ENCODE measurements around the gene PARD6B. TPM values are rescaled to one million over a fixed set of nuclear protein-coding genes. Genes with fewer than 3 reads are reported as not detected.
"Not testable (repeated sequence)": the region's sequence is repeated elsewhere in the genome, so short reads cannot be mapped to it uniquely, and the experiment has no call there.

The PARD6B gene
- total and polyA plus RNA-seq, 2 of the 13 experiments (the other 11 are each of a cell fraction or from before 2014, with no cell fraction given): 6.9 to 22.2 TPM

DNA sequence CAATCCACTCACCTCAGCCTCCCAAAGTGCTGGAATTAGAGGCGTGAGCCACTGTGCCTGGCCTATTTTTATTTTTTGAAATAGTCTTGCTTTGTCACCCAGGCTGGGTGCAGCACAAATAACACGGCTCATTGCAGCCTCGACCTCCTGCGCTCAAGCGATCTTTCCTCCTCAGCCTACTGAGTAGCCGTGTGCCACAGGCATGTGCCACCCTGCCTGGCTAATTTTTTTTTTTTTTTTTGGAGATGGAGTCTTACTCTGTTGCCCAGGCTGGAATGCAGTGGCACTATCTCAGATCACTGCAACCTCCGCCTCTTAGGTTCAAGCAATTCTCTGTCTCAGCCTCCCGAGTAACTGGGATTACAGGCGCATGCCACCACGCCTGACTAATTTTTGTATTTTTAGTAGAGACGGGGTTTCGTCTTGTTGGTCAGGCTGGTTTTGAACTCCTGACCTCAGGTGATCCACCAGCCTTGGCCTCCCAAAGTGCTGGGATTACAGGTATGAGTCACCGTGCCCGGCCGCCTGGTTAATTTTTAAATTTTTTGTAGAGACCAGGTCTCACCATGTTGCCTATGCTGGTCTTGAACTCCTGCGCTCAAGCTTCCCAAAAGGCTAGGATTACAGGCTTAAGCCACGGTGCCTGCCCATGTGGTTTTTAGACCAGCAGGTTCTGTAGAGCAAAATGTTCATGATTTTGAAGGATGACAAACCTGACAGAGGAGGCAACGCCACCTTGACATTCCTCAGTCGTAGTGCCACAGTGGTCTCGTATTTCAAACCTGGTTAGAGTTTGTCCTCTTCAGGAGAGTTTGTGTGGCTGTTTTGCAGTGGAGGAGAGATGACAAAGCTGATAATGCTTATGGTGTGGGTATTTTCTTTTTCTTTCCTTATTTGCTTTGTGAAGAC, 32.4 kb downstream of the PARD6B start (continued):
- peak; percentile 33; the same call in 1 of the 2 replicates for TF ChIP-seq ZSCAN22 (CRISPR knock-in tag; IDR thresholded peaks at IDR 0.05)
- TF ChIP-seq ZFP1 (CRISPR knock-in tag; IDR thresholded peaks at IDR 0.05): 0 out of 2 replicates have a peak, but pooled peaks have one; percentile 43
- peak; percentile 82 for TF ChIP-seq ZNF121 (CRISPR knock-in tag; IDR thresholded peaks at IDR 0.05)
- TF ChIP-seq ZMYM2 (CRISPR knock-in tag; IDR thresholded peaks at IDR 0.05): peak; percentile 99
- peak; percentile 57; the same call in 1 of the 2 replicates for TF ChIP-seq SP140L (CRISPR knock-in tag; IDR thresholded peaks at IDR 0.05; ENCODE audit: borderline replicate concordance)
- TF ChIP-seq, protein P1, sequence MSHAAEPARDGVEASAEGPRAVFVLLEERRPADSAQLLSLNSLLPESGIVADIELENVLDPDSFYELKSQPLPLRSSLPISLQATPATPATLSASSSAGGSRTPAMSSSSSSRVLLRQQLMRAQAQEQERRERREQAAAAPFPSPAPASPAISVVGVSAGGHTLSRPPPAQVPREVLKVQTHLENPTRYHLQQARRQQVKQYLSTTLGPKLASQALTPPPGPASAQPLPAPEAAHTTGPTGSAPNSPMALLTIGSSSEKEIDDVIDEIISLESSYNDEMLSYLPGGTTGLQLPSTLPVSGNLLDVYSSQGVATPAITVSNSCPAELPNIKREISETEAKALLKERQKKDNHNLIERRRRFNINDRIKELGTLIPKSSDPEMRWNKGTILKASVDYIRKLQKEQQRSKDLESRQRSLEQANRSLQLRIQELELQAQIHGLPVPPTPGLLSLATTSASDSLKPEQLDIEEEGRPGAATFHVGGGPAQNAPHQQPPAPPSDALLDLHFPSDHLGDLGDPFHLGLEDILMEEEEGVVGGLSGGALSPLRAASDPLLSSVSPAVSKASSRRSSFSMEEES (CRISPR knock-in tag; IDR thresholded peaks at IDR 0.05): peak; percentile 48
- peak; percentile 35 for TF ChIP-seq FOXA3 (CRISPR knock-in tag; IDR thresholded peaks at IDR 0.05)
- TF ChIP-seq, protein P2, sequence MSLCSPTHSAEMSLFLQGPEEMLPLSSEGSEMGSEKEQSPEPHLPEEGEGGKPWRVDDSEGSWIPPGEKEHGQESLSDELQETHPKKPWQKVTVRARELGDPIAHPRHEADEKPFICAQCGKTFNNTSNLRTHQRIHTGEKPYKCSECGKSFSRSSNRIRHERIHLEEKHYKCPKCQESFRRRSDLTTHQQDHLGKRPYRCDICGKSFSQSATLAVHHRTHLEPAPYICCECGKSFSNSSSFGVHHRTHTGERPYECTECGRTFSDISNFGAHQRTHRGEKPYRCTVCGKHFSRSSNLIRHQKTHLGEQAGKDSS (CRISPR knock-in tag; IDR thresholded peaks at IDR 0.05; ENCODE audit: borderline replicate concordance, low read depth): 0 out of 2 replicates have a peak, but pooled peaks have one; percentile 40
- not testable (repeated sequence) for TF ChIP-seq FOXA1, LCORL (IDR thresholded peaks at IDR 0.05)
- TF ChIP-seq FOXA1 (CRISPR knock-in tag; IDR thresholded peaks at IDR 0.05): peak; percentile 51
- TF ChIP-seq JUNB (CRISPR knock-in tag; IDR thresholded peaks at IDR 0.05; ENCODE audit: borderline replicate concordance): peak; percentile 57; the same call in 1 of the 2 replicates
- peak; percentile 10; the same call in 1 of the 2 replicates for TF ChIP-seq ZNF547 (CRISPR knock-in tag; IDR thresholded peaks at IDR 0.05)
- TF ChIP-seq LCORL (CRISPR knock-in tag; IDR thresholded peaks at IDR 0.05): peak; percentile 83
- TF ChIP-seq, protein P3, sequence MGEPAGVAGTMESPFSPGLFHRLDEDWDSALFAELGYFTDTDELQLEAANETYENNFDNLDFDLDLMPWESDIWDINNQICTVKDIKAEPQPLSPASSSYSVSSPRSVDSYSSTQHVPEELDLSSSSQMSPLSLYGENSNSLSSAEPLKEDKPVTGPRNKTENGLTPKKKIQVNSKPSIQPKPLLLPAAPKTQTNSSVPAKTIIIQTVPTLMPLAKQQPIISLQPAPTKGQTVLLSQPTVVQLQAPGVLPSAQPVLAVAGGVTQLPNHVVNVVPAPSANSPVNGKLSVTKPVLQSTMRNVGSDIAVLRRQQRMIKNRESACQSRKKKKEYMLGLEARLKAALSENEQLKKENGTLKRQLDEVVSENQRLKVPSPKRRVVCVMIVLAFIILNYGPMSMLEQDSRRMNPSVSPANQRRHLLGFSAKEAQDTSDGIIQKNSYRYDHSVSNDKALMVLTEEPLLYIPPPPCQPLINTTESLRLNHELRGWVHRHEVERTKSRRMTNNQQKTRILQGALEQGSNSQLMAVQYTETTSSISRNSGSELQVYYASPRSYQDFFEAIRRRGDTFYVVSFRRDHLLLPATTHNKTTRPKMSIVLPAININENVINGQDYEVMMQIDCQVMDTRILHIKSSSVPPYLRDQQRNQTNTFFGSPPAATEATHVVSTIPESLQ (CRISPR knock-in tag; conservative IDR thresholded peaks at IDR 0.05): 0 out of 2 replicates have a peak, but pooled peaks have one; percentile 33
- 0 out of 2 replicates have a peak, but pooled peaks have one; percentile 5 for TF ChIP-seq ZNF777 (CRISPR knock-in tag; IDR thresholded peaks at IDR 0.05)
- TF ChIP-seq SIX4 (CRISPR knock-in tag; IDR thresholded peaks at IDR 0.05): peak; percentile 96
- TF ChIP-seq ZMYM3 (CRISPR knock-in tag; IDR thresholded peaks at IDR 0.05): peak; percentile 94
- TF ChIP-seq ZNF230 (CRISPR knock-in tag; IDR thresholded peaks at IDR 0.05): 0 out of 2 replicates have a peak, but pooled peaks have one; percentile 62
- TF ChIP-seq STAT5B (CRISPR knock-in tag; IDR thresholded peaks at IDR 0.05): 0 out of 2 replicates have a peak, but pooled peaks have one; percentile 27
- peak; percentile 24; the same call in 1 of the 2 replicates for TF ChIP-seq KMT2A (CRISPR knock-in tag; IDR thresholded peaks at IDR 0.05)
- peak; percentile 31; the same call in 1 of the 2 replicates for TF ChIP-seq GABPB1 (CRISPR knock-in tag; IDR thresholded peaks at IDR 0.05)
- TF ChIP-seq KDM2A (CRISPR knock-in tag; IDR thresholded peaks at IDR 0.05; ENCODE audit: borderline replicate concordance, low read depth): peak; percentile 69; the same call in 1 of the 2 replicates

All from HepG2 (cell line).